Retinal pigment epithelial cell (primary cell): ENCODE results near the gene KRT39.

Experiments used
- DNase-seq: peaks from one replicate; pipeline ENCODE4 v3.0.0-alpha.2; 2010; ENCODE audit warnings: low read depth
- H3K4me3 ChIP-seq: 2 replicates; pipeline ENCODE4 v1.5.1; 2011; ENCODE audit warnings: mild to moderate bottlenecking, low read length, control low read depth, moderate library complexity
- TF ChIP-seq, protein P1 (sequence below): conservative IDR thresholded peaks from 2 replicates; pipeline ENCODE4 v1.5.1; 2011; ENCODE audit warnings: low read depth, low read length, control low read depth, inconsistent platforms

The KRT39 gene

DNA sequence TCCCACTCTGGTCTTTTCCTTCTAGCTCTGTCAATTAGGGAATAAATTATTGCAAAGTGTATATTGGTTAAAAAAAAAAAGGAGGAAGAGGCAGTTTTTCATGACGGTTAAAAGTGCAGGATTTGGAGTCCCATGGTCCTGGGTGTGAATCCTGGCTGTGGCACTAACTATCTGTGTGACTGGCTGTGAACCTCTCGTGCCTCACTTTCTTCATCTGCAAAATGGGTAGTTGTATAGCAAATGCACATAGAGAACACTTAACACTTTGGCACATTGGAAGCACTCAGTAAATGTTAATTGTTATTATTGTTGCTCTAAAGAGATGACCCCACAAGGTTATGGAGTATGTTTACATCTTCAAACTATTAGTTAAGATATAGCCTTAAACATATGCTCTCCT, 18.8 kb downstream of the KRT39 start:
- DNase-seq: no peak
- TF ChIP-seq, protein P1, sequence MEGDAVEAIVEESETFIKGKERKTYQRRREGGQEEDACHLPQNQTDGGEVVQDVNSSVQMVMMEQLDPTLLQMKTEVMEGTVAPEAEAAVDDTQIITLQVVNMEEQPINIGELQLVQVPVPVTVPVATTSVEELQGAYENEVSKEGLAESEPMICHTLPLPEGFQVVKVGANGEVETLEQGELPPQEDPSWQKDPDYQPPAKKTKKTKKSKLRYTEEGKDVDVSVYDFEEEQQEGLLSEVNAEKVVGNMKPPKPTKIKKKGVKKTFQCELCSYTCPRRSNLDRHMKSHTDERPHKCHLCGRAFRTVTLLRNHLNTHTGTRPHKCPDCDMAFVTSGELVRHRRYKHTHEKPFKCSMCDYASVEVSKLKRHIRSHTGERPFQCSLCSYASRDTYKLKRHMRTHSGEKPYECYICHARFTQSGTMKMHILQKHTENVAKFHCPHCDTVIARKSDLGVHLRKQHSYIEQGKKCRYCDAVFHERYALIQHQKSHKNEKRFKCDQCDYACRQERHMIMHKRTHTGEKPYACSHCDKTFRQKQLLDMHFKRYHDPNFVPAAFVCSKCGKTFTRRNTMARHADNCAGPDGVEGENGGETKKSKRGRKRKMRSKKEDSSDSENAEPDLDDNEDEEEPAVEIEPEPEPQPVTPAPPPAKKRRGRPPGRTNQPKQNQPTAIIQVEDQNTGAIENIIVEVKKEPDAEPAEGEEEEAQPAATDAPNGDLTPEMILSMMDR: no peak
- no peak overlapping the region for H3K4me3 ChIP-seq

DNA sequence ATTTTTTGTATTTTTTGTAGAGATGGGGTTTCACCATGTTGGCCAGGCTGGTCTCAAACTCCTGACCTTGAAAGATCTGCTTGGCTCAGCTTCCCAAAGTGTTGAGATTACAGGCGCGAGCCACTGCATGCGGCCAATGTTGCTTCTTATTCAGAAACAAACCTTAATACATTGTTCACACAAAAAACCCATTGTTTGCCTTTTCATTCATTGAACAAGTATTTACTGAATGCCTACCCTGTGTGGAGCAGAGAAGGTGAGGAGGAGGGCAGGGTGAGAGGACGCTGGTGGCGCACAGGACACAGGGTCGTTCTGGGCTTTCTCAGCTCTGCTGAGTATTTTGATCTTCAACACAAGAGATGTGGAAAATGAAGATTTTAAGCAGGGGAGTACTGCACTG, 21.3 kb downstream of the KRT39 start:
- DNase-seq: no peak
- TF ChIP-seq, protein P1: no peak
- no peak overlapping the region for H3K4me3 ChIP-seq

- TF ChIP-seq, protein P1: no peak
- DNase-seq: no peak
- no peak overlapping the region for H3K4me3 ChIP-seq
Measured at GRCh38 chr17:40944531-40944930, 22.2 kb downstream of the KRT39 start.

DNA sequence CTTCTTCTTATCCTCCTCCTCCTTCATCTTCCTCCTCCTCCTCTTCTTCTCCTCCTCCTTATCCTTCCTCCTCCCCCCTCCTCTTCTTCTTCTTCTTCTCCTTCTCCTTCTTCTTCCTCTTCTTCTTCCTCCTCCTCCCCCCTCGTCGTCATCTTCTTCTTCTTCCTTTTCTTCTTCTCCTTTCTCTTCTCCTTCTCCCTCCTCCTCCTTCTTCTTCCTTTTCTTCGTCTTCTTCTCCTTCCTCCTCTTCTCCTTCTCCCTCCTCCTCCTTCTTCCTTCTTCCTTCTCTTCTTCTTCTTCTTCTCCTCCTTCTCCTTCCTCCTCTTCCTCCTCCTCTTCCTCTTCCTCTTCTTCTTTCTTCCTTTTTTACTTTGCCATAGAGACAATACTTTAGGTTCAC, 24.2 kb downstream of the KRT39 start:
- DNase-seq: no peak
- H3K4me3 ChIP-seq: no peak overlapping the region
- TF ChIP-seq, protein P1: no peak

- DNase-seq: no peak
- H3K4me3 ChIP-seq: no peak overlapping the region
- TF ChIP-seq, protein P1: no peak
Measured at GRCh38 chr17:40940266-40940665, 26.5 kb downstream of the KRT39 start.

- DNase-seq: no peak
- TF ChIP-seq, protein P1: no peak
- H3K4me3 ChIP-seq: no peak overlapping the region
Measured at GRCh38 chr17:40938981-40939380, 27.8 kb downstream of the KRT39 start.

DNA sequence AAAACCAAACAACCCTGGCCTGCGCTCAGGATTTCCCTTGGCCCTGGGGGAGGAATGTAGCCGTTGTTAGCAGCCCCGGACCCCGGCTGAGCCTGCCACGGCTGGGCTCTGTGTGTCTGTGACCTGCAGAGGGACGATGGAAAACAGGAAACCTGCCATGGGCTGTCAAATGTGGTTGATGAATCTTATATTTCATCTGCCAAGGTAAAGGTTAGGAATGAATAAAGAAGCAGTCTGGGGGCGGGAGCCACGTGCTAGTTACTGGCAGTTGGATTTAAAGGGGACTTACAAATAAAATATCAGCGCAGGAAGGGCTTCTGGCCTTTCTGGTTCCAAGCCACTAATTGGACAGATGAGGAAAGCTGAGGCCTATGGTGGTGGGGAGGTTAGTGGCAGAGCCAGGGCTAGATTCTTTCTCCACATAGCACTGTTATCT, 29.3 kb downstream of the KRT39 start, which contains the start of gene KRT23:
Gene KRT23 (minus strand): TSS at position 263 of the 436 bp plus-strand sequence. CDS start 1,043 bp downstream, outside the sequence.
- no peak within 1 kb of the TSS for H3K4me3 ChIP-seq
- TF ChIP-seq, protein P1: no peak
- no peak for DNase-seq
